Keratinocyte (primary cell): ENCODE measurements around the gene ARNT2.

Source experiments
- CTCF ChIP-seq, 3 experiments: IDR thresholded peaks in 1 of 3; conservative IDR thresholded peaks in 1 of 3; optimal IDR thresholded peaks in 1 of 3; 2 replicates in 2 of 3; 3 replicates in 1 of 3; pipeline versions ENCODE3 to v1.5.1; 2011; ENCODE audit warnings: low read length in 3 of 3, mild to moderate bottlenecking in 3 of 3, moderate library complexity in 2 of 3, control low read depth in 1 of 3, inconsistent platforms in 1 of 3; ENCODE audit not compliant: insufficient read depth in 2 of 3; ENCODE audit errors: extremely low read depth in 1 of 3
- EZH2 ChIP-seq: IDR thresholded peaks from one replicate; pipeline ENCODE4 v1.6.1; 2012; ENCODE audit warnings: inconsistent platforms, mild to moderate bottlenecking, low read length, moderate library complexity

- TF ChIP-seq EZH2 (no peak), CTCF (optimal IDR thresholded peaks at IDR 0.05 in 1 of 3, IDR thresholded peaks at IDR 0.05 in 1 of 3, conservative IDR thresholded peaks at IDR 0.05 in 1 of 3; ENCODE audit: extremely low read depth in 1 of 3, insufficient read depth in 2 of 3, low read length in 3 of 3) (no peak)
Observed at GRCh38 chr15:80419546-80419945, 15.4 kb downstream of the ARNT2 start.
